WI38 (cell line): ENCODE results near the gene RNF166.

ENCODE experiments used
- H3K4me3 ChIP-seq: 2 replicates; pipeline ENCODE4 v1.5.1; 2011; ENCODE audit warnings: low read depth, mild to moderate bottlenecking, control low read depth, low read length
- CTCF ChIP-seq: IDR thresholded peaks from 2 replicates; pipeline ENCODE4 v1.5.1; 2012; ENCODE audit warnings: low read depth, mild to moderate bottlenecking, control low read depth, low read length

RNF166 gene

DNA sequence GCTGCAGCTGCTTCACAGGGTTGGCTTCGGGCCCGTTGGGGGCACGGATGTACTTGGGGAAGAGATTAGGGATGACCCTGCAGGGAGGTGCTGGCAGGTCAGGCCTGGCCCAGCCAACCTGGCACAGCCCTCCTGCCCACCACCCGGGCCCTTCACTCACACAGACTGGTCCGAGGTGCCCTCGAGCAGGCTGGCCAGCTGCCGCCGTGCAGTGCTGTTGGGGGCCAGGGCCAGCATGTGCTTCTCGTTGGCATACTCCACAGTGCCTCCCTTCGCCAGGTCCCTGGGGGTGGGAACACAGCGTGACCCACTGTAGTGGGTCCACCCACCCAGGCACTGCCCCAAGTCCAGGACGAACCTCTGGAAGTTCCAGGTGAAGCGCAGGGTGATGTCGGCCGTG lies 10.0 kb upstream of the RNF166 start:
- no peak for TF ChIP-seq CTCF
- no peak overlapping the region for H3K4me3 ChIP-seq

DNA sequence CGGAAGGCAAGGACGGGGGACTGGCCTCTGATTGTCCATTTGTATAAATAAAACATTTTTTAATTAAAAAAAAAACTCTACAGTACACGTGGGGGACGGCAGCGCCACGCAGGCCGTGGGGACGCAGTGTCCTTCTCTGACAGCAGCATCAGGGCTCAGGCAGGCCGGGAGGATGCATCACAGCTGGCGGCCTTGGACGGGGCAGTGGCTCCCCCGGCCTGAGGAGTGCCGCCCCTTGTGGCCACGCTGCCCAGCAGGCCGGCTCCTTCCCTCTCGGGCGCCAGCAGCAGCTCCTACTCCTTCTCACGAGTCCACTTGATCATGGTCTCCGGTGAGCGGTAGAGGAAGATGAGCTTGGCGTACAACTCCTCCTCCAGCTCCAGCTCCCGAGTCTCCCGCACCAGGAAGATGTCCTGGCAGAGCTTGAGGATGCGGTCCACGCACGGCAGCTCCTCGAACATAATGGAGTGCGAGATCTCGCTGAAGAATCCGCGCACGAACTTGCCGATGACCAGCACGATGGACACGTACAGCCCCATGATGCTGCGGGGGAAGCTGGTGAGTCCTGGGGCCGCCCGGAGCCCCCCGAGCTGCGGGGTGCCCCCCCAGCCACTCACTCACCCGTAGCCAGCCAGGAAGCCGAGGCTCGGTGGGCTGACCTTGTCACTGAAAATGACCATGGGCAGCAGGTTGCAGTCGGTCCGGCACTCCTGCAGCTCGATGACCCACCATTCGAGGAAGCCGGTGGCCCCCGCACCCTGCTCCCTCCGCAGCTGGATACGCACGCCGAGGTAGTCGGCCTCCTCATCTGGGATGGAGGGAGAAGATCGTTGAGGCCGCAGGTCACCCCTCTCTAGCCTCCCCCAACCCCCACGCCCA lies 9.3 kb upstream of the RNF166 start:
- no peak overlapping the region for H3K4me3 ChIP-seq
- no peak for TF ChIP-seq CTCF

GRCh38 chr16:88714420-88715302 lies 8.5 kb upstream of the RNF166 start:
- no peak for TF ChIP-seq CTCF
- no peak overlapping the region for H3K4me3 ChIP-seq

DNA sequence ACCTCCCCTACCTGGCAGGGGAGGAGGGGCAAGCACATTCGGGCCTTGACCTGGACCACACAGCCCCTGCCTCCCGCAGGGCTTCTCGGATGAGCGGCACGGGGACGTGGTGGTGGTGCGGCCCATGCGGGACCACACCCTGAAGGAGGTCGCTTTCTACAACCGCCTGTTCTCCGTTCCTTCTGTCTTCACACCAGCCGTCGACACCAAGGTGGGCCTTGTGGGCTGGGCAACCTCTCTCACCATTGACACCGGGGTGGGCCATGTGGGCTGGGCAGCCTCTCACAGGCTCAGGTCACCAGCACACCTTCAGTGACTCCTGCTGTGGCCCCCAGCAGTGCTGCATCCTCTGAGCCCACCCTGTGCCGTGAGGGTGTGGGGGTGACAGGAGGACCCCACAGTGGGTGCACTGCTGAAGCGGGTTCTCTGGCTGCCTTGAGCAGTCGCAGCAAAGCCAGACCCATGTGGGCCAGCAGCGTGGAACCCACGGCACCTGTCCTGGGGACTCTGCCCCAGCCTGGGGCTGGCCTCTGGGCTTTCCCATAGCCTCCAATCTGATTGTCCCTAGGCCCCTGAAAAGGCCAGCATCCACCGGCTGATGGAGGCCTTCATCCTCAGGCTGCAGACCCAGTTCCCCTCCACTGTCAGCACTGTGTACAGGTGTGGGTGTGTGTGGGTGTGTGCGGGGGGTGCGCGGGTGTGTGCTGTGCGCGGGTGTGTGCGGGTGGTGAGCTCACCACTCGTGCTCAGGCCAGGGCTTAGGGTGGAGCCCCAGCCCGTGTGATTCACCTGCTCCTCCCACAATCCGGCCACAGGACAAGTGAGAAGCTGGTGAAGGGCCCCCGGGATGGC lies 7.6 kb upstream of the RNF166 start:
- H3K4me3 ChIP-seq, result no peak overlapping the region
- no peak for TF ChIP-seq CTCF

- H3K4me3 ChIP-seq, result no peak overlapping the region
- TF ChIP-seq CTCF, result no peak
These were observed 6.8 kb upstream of the RNF166 start for GRCh38 chr16:88713054-88713453.

DNA sequence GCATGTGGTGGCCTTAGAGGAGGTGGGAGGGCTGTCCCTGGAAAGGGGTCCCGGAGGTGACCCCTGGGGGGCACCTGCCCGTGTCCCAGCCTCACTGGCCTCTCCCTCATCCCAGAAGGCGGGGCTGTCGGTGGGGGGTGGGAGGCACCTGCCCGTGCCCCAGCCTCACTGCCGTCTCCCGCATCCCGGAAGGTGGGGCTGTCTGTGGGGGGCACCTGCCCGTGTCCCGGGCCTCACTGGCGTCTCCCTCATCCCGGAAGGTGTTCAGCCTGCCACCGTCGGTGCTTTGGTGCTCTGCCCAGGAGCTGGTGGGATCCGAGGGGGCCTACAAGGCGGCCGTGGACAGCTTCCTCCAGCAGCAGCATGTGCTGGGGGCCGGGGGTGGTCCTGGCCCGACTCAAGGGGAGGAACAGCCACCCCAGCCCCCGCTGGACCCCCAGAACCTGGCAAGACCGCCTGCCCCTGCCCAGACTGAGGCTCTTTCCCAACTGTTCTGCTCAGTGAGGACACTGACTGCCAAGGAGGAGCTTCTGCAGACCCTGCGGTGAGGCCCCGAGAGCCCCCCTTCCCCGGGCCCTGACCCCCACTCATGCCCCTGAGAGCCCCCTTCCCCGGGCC lies 6.3 kb upstream of the RNF166 start:
- no peak overlapping the region for H3K4me3 ChIP-seq
- TF ChIP-seq CTCF, result no peak
